GM12865 (cell line): ENCODE data around the gene GFER.
"Not testable (repeated sequence)": the region's sequence is repeated elsewhere in the genome, so short reads cannot be mapped to it uniquely, and the experiment has no call there.

Experiments
- DNase-seq: peaks from one replicate; pipeline ENCODE4 v3.0.0; 2010; ENCODE audit warnings: low read depth
- H3K4me3 ChIP-seq: 2 replicates; pipeline ENCODE4 v1.5.1; 2011; ENCODE audit warnings: mild to moderate bottlenecking, low read depth, low read length, control low read depth
- CTCF ChIP-seq: IDR thresholded peaks from 2 replicates; pipeline ENCODE4 v1.5.1; 2011; ENCODE audit warnings: low read length, control low read depth, low read depth, inconsistent platforms; ENCODE audit not compliant: insufficient read depth; ENCODE audit errors: missing control alignments

The GFER gene

GRCh38 chr16:1946495-1947368 lies 37.3 kb upstream of the GFER start:
- no peak for DNase-seq
- no peak overlapping the region for H3K4me3 ChIP-seq
- no peak for TF ChIP-seq CTCF

- DNase-seq = no peak
- no peak for TF ChIP-seq CTCF
- no peak overlapping the region for H3K4me3 ChIP-seq
Measured at GRCh38 chr16:1947369-1947670, 36.7 kb upstream of the GFER start.

GRCh38 chr16:1949507-1949906 lies 34.5 kb upstream of the GFER start:
- no peak for TF ChIP-seq CTCF
- no peak overlapping the region for H3K4me3 ChIP-seq
- DNase-seq = no peak

GRCh38 chr16:1950047-1950446 lies 33.9 kb upstream of the GFER start:
- H3K4me3 ChIP-seq = no peak overlapping the region
- no peak for TF ChIP-seq CTCF
- no peak for DNase-seq

- no peak for TF ChIP-seq CTCF
- DNase-seq = no peak
- H3K4me3 ChIP-seq = no peak overlapping the region
Measured at GRCh38 chr16:1950559-1950958, 33.4 kb upstream of the GFER start.

- no peak overlapping the region for H3K4me3 ChIP-seq
- no peak for DNase-seq
- no peak for TF ChIP-seq CTCF
Measured at GRCh38 chr16:1953734-1954133, 30.3 kb upstream of the GFER start.

- not testable (repeated sequence) for H3K4me3 ChIP-seq, DNase-seq
Measured at GRCh38 chr16:1957434-1958142, 26.4 kb upstream of the GFER start.

GRCh38 chr16:1958143-1958491 lies 25.9 kb upstream of the GFER start:
- not testable (repeated sequence) for DNase-seq, H3K4me3 ChIP-seq
